Chondrocyte (in vitro differentiated cells): ENCODE measurements around the gene SLC8A2. TPM values are rescaled to one million over a fixed set of nuclear protein-coding genes. Genes with fewer than 3 reads are reported as not detected.

Source experiments
- DNase-seq: peaks from one replicate; pipeline ENCODE4 v3.0.0; 2021; ENCODE audit warnings: mixed read lengths, low spot score
- H3K27ac Mint-ChIP-seq: one replicate; pipeline ENCODE4 v1.8.0; 2021; ENCODE audit warnings: mild to moderate bottlenecking, moderate library complexity, mixed read lengths; ENCODE audit not compliant: unreplicated experiment
- H3K27me3 Mint-ChIP-seq: 2 replicates; pipeline ENCODE4 v1.8.0; 2021; ENCODE audit warnings: low read depth, mixed read lengths
- H3K36me3 Mint-ChIP-seq: 2 replicates; pipeline ENCODE4 v1.8.0; 2021; ENCODE audit warnings: low read depth, mixed read lengths
- H3K4me1 Mint-ChIP-seq: 2 replicates; pipeline ENCODE4 v1.8.0; 2021; ENCODE audit warnings: low read depth, mild to moderate bottlenecking, mixed read lengths
- H3K4me3 Mint-ChIP-seq: one replicate; pipeline ENCODE4 v1.8.0; 2021; ENCODE audit warnings: mild to moderate bottlenecking, moderate library complexity, mixed read lengths; ENCODE audit not compliant: unreplicated experiment
- H3K9me3 Mint-ChIP-seq: 2 replicates; pipeline ENCODE4 v1.8.0; 2021; ENCODE audit warnings: low read depth, mixed read lengths
- CTCF ChIP-seq: fragments of 200-600 bp; sonication (generic); IDR thresholded peaks from 2 replicates; pipeline ENCODE4 v1.5.0; 2021; ENCODE audit warnings: antibody characterized with exemption, mild to moderate bottlenecking, moderate library complexity
- total RNA-seq: library from RNA; stranded (reverse); gene quantifications from 3 replicates; pipeline ENCODE4 v1.2.1, GENCODE V29; 2021

The SLC8A2 gene
- total RNA-seq, 1 donor from 2014 or later: 0.42 TPM

- Mint-ChIP-seq H3K4me3 (no peak overlapping the region), H3K27me3 (no peaks in the 10 kb centered on the region), H3K4me1 (no peaks in the 10 kb centered on the region), H3K9me3 (no peaks in the 10 kb centered on the region), H3K27ac (no peak overlapping the region), H3K36me3 (peaks cover 11% of the 10 kb centered on the region)
- DNase-seq: no peak
- no peak for TF ChIP-seq CTCF
Measured at GRCh38 chr19:47503826-47504150, 32.1 kb upstream of the SLC8A2 start.

- Mint-ChIP-seq H3K27me3 (no peaks in the 10 kb centered on the region), H3K4me1 (no peaks in the 10 kb centered on the region), H3K4me3 (no peak overlapping the region), H3K36me3 (peaks cover 11% of the 10 kb centered on the region), H3K9me3 (no peaks in the 10 kb centered on the region), H3K27ac (no peak overlapping the region)
- no peak for TF ChIP-seq CTCF
- no peak for DNase-seq
Measured at GRCh38 chr19:47503130-47503825, 31.6 kb upstream of the SLC8A2 start.

GRCh38 chr19:47499863-47500830 lies 28.5 kb upstream of the SLC8A2 start:
- Mint-ChIP-seq H3K36me3 (peaks cover 11% of the 10 kb centered on the region), H3K27ac (no peak overlapping the region), H3K4me1 (no peaks in the 10 kb centered on the region), H3K27me3 (no peaks in the 10 kb centered on the region), H3K4me3 (no peak overlapping the region), H3K9me3 (no peaks in the 10 kb centered on the region)
- TF ChIP-seq CTCF: no peak
- no peak for DNase-seq

GRCh38 chr19:47499371-47499770 lies 27.7 kb upstream of the SLC8A2 start:
- Mint-ChIP-seq H3K9me3 (no peaks in the 10 kb centered on the region), H3K4me1 (no peaks in the 10 kb centered on the region), H3K27me3 (no peaks in the 10 kb centered on the region), H3K4me3 (no peak overlapping the region), H3K27ac (no peak overlapping the region), H3K36me3 (peaks cover 11% of the 10 kb centered on the region)
- DNase-seq: no peak
- TF ChIP-seq CTCF: no peak

GRCh38 chr19:47498561-47498960 lies 26.9 kb upstream of the SLC8A2 start:
- Mint-ChIP-seq H3K4me1 (no peaks in the 10 kb centered on the region), H3K27me3 (no peaks in the 10 kb centered on the region), H3K9me3 (no peaks in the 10 kb centered on the region), H3K4me3 (no peak overlapping the region), H3K27ac (no peak overlapping the region), H3K36me3 (peaks cover 11% of the 10 kb centered on the region)
- no peak for DNase-seq
- TF ChIP-seq CTCF: no peak
